Measurements from ENCODE around the gene BPGM.

DNA sequence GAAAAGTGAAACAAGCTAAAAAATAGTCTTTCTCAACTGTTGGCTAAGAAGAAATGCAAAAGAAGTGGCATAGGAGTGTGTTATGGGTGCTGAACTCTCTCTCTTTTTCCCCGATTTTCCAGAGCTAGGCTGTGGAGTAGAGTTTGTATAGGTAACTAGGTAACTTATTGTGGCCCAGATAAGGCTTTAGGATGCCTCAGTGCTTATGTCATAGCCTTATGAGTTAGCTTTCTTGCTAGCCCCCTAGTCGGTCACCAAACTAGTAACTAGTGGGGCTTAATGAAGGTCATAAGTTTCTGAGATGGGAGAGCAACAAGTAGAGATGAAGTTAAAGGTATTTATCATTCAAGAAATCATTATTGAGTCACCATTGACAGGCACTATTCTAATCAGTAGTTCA, 32.4 kb downstream of the BPGM start:
- TF ChIP-seq POLR2A (IDR thresholded peaks at IDR 0.05) = no peak
- TF ChIP-seq, protein P1, sequence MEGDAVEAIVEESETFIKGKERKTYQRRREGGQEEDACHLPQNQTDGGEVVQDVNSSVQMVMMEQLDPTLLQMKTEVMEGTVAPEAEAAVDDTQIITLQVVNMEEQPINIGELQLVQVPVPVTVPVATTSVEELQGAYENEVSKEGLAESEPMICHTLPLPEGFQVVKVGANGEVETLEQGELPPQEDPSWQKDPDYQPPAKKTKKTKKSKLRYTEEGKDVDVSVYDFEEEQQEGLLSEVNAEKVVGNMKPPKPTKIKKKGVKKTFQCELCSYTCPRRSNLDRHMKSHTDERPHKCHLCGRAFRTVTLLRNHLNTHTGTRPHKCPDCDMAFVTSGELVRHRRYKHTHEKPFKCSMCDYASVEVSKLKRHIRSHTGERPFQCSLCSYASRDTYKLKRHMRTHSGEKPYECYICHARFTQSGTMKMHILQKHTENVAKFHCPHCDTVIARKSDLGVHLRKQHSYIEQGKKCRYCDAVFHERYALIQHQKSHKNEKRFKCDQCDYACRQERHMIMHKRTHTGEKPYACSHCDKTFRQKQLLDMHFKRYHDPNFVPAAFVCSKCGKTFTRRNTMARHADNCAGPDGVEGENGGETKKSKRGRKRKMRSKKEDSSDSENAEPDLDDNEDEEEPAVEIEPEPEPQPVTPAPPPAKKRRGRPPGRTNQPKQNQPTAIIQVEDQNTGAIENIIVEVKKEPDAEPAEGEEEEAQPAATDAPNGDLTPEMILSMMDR (IDR thresholded peaks at IDR 0.05) = no peak
